Cardiac muscle cell (in vitro differentiated cells and primary cell): ENCODE data around the gene EPN3. TPM values are rescaled to one million over a fixed set of nuclear protein-coding genes. Genes with fewer than 3 reads are reported as not detected.

ENCODE experiments used
- DNase-seq, 2 donors: peaks; one replicate each; pipeline versions ENCODE4 v3.0.0 to v3.0.0-alpha.2; 2010 to 2017; ENCODE audit warnings: low read depth in 1 of 2, low spot score in 1 of 2
- H3K27ac ChIP-seq: fragments of 200-600 bp; sonication (generic); 2 replicates; pipeline ENCODE4 v1.5.1; 2016
- H3K27me3 ChIP-seq: fragments of 200-600 bp; sonication (generic); 2 replicates; pipeline ENCODE4 v1.6.0; 2016; ENCODE audit warnings: control low read depth
- H3K36me3 ChIP-seq: fragments of 200-600 bp; sonication (generic); 2 replicates; pipeline ENCODE4 v1.5.1; 2016; ENCODE audit warnings: control low read depth
- H3K4me1 ChIP-seq: fragments of 200-600 bp; sonication (generic); 2 replicates; pipeline ENCODE4 v1.8.1; 2017; ENCODE audit warnings: low read depth, mild to moderate bottlenecking, mixed run types
- H3K4me3 ChIP-seq: fragments of 200-600 bp; sonication (generic); 2 replicates; pipeline ENCODE4 v1.5.1; 2016; ENCODE audit warnings: mild to moderate bottlenecking
- H3K9me3 ChIP-seq: fragments of 200-600 bp; sonication (generic); 2 replicates; pipeline ENCODE4 v1.5.1; 2017; ENCODE audit warnings: low read depth, mild to moderate bottlenecking, control low read depth
- CTCF ChIP-seq: IDR thresholded peaks from 2 replicates; pipeline ENCODE4 v1.5.1; 2012; ENCODE audit warnings: low read depth, mild to moderate bottlenecking, low read length
- polyA plus RNA-seq: library from polyadenylated mRNA; unstranded; fragments of >200 nt; fragmentation: Nextera tagmentation; extraction: Ambion mirVana; gene quantifications from 2 replicates; pipeline ENCODE4 v1.2.1, GENCODE V29; 2016
- total RNA-seq: library from RNA; depleted of rRNA; stranded (reverse); fragments of >200 nt; gene quantifications from 2 replicates; pipeline ENCODE4 v1.2.3, GENCODE V29; 2016

The EPN3 gene
- total and polyA plus RNA-seq, 2 experiments from 2014 or later: 1.9 to 3.1 TPM

- peaks cover 28% of the 10 kb centered on the region for H3K4me1 ChIP-seq
Observed at GRCh38 chr17:50535407-50535806, 2.9 kb downstream of the EPN3 start.

GRCh38 chr17:50536683-50537646 lies 4.4 kb downstream of the EPN3 start:
- H3K4me3 ChIP-seq: no peak overlapping the region
- TF ChIP-seq CTCF: no peak
- peaks cover 28% of the 10 kb centered on the region for H3K4me1 ChIP-seq
- H3K36me3 ChIP-seq: no peaks in the 10 kb centered on the region
- peaks cover 10% of the 10 kb centered on the region for H3K27me3 ChIP-seq
- no peaks in the 10 kb centered on the region for H3K9me3 ChIP-seq
- no peak overlapping the region for H3K27ac ChIP-seq
- no peak for DNase-seq

More at GRCh38 chr17:50535407-50535806, 2.9 kb downstream of the EPN3 start:
- Histone ChIP-seq H3K27ac (no peak overlapping the region), H3K27me3 (peaks cover 10% of the 10 kb centered on the region), H3K36me3 (no peaks in the 10 kb centered on the region), H3K9me3 (no peaks in the 10 kb centered on the region), H3K4me3 (no peak overlapping the region)
- DNase-seq: no peak
- no peak for TF ChIP-seq CTCF

GRCh38 chr17:50537721-50538548 lies 5.4 kb downstream of the EPN3 start:
- no peak overlapping the region for H3K4me3 ChIP-seq
- H3K4me1 ChIP-seq: peaks cover 25% of the 10 kb centered on the region
- no peak for DNase-seq
- H3K27me3 ChIP-seq: peaks cover 5% of the 10 kb centered on the region
- no peaks in the 10 kb centered on the region for H3K36me3 ChIP-seq
- no peaks in the 10 kb centered on the region for H3K9me3 ChIP-seq
- no peak for TF ChIP-seq CTCF
- no peak overlapping the region for H3K27ac ChIP-seq

GRCh38 chr17:50538549-50539410 lies 6.2 kb downstream of the EPN3 start:
- no peaks in the 10 kb centered on the region for H3K9me3 ChIP-seq

More at GRCh38 chr17:50538549-50539410, 6.2 kb downstream of the EPN3 start:
- Histone ChIP-seq H3K4me3 (no peak overlapping the region), H3K36me3 (no peaks in the 10 kb centered on the region), H3K4me1 (peaks cover 16% of the 10 kb centered on the region), H3K27me3 (no peaks in the 10 kb centered on the region), H3K27ac (no peak overlapping the region)
- DNase-seq: no peak
- no peak for TF ChIP-seq CTCF
